ENCODE results near the gene KCNA1. TPM values are rescaled to one million over a fixed set of nuclear protein-coding genes. Genes with fewer than 3 reads are reported as not detected.

Gene KCNA1
- total RNA-seq, 1 donor from 2014 or later = 0.40 TPM

GRCh38 chr12:4939418-4940023 is 29.8 kb downstream of the KCNA1 start:
- no peak for TF ChIP-seq CTCF (IDR thresholded peaks at IDR 0.05)
- Mint-ChIP-seq H3K27ac (ENCODE audit: unreplicated experiment) (no peak overlapping the region), H3K36me3 (ENCODE audit: unreplicated experiment) (no peaks in the 10 kb centered on the region), H3K4me3 (ENCODE audit: unreplicated experiment) (no peak overlapping the region), H3K27me3 (ENCODE audit: unreplicated experiment) (no peaks in the 10 kb centered on the region), H3K4me1 (ENCODE audit: unreplicated experiment) (no peaks in the 10 kb centered on the region), H3K9me3 (ENCODE audit: unreplicated experiment) (no peaks in the 10 kb centered on the region)
- DNase-seq (ENCODE audit: extremely low spot score, unreplicated experiment) = no peak

- H3K27me3 Mint-ChIP-seq (ENCODE audit: unreplicated experiment) = no peaks in the 10 kb centered on the region
- no peaks in the 10 kb centered on the region for H3K4me1 Mint-ChIP-seq (ENCODE audit: unreplicated experiment)
- H3K27ac Mint-ChIP-seq (ENCODE audit: unreplicated experiment) = no peak overlapping the region
Measured at GRCh38 chr12:4943067-4943937, 33.6 kb downstream of the KCNA1 start.

GRCh38 chr12:4943938-4944284 is 34.2 kb downstream of the KCNA1 start:
- Mint-ChIP-seq H3K4me1 (ENCODE audit: unreplicated experiment) (no peaks in the 10 kb centered on the region), H3K36me3 (ENCODE audit: unreplicated experiment) (no peaks in the 10 kb centered on the region), H3K9me3 (ENCODE audit: unreplicated experiment) (no peaks in the 10 kb centered on the region), H3K27ac (ENCODE audit: unreplicated experiment) (no peak overlapping the region), H3K4me3 (ENCODE audit: unreplicated experiment) (no peak overlapping the region), H3K27me3 (ENCODE audit: unreplicated experiment) (no peaks in the 10 kb centered on the region)
- no peak for TF ChIP-seq CTCF (IDR thresholded peaks at IDR 0.05)
- no peak for DNase-seq (ENCODE audit: extremely low spot score, unreplicated experiment)

More at GRCh38 chr12:4943067-4943937, 33.6 kb downstream of the KCNA1 start:
- DNase-seq (ENCODE audit: extremely low spot score, unreplicated experiment) = no peak
- H3K36me3 Mint-ChIP-seq (ENCODE audit: unreplicated experiment) = no peaks in the 10 kb centered on the region
- TF ChIP-seq CTCF (IDR thresholded peaks at IDR 0.05) = no peak
- no peak overlapping the region for H3K4me3 Mint-ChIP-seq (ENCODE audit: unreplicated experiment)
- no peaks in the 10 kb centered on the region for H3K9me3 Mint-ChIP-seq (ENCODE audit: unreplicated experiment)

- Mint-ChIP-seq H3K4me3 (ENCODE audit: unreplicated experiment) (no peak overlapping the region), H3K9me3 (ENCODE audit: unreplicated experiment) (no peaks in the 10 kb centered on the region), H3K27ac (ENCODE audit: unreplicated experiment) (no peak overlapping the region), H3K4me1 (ENCODE audit: unreplicated experiment) (no peaks in the 10 kb centered on the region), H3K27me3 (ENCODE audit: unreplicated experiment) (peaks cover 17% of the 10 kb centered on the region), H3K36me3 (ENCODE audit: unreplicated experiment) (no peaks in the 10 kb centered on the region)
- no peak for DNase-seq (ENCODE audit: extremely low spot score, unreplicated experiment)
- no peak for TF ChIP-seq CTCF (IDR thresholded peaks at IDR 0.05)
Measured at GRCh38 chr12:4947253-4947652, 37.5 kb downstream of the KCNA1 start.

GRCh38 chr12:4951083-4951482 is 41.4 kb downstream of the KCNA1 start:
- Mint-ChIP-seq H3K27ac (ENCODE audit: unreplicated experiment) (no peak overlapping the region), H3K36me3 (ENCODE audit: unreplicated experiment) (no peaks in the 10 kb centered on the region), H3K4me1 (ENCODE audit: unreplicated experiment) (peaks cover 7% of the 10 kb centered on the region), H3K9me3 (ENCODE audit: unreplicated experiment) (no peaks in the 10 kb centered on the region), H3K4me3 (ENCODE audit: unreplicated experiment) (no peak overlapping the region), H3K27me3 (ENCODE audit: unreplicated experiment) (peaks cover 29% of the 10 kb centered on the region)
- no peak for TF ChIP-seq CTCF (IDR thresholded peaks at IDR 0.05)
- DNase-seq (ENCODE audit: extremely low spot score, unreplicated experiment) = no peak

Data from osteocyte (in vitro differentiated cells).